ENCODE measurements around the gene SH3BGR. TPM values are rescaled to one million over a fixed set of nuclear protein-coding genes. Genes with fewer than 3 reads are reported as not detected.

The SH3BGR gene
- total and polyA plus RNA-seq, 4 donors = 0.33 to 5.4 (median 2.0) TPM

- Histone ChIP-seq H3K9ac (ENCODE audit: low read depth in 1 of 2, low read length in 2 of 2) (no peak overlapping the region), H3K4me1 (ENCODE audit: control insufficient read depth in 4 of 4, insufficient read depth in 4 of 4, low read length in 3 of 4) (no peaks in the 10 kb centered on the region), H3K4me3 (ENCODE audit: low read depth in 1 of 3, low read length in 3 of 3) (no peak overlapping the region), H3K27me3 (ENCODE audit: control insufficient read depth in 4 of 4, insufficient read depth in 4 of 4, low read length in 3 of 4) (no peaks in the 10 kb centered on the region), H3K36me3 (ENCODE audit: control insufficient read depth in 4 of 4, insufficient read depth in 3 of 4, low read depth in 1 of 4, low read length in 3 of 4) (peaks cover 0 to 1% (median 0%) of the 10 kb centered on the region in 4 donors), H3K9me3 (ENCODE audit: control insufficient read depth in 4 of 4, low read length in 3 of 4) (no peaks in the 10 kb centered on the region), H3K27ac (ENCODE audit: low read depth in 1 of 2, low read length in 2 of 2) (no peak overlapping the region)
- no peak for DNase-seq (ENCODE audit: low spot score)
- TF ChIP-seq EGR1 (IDR thresholded peaks at IDR 0.05; ENCODE audit: low read depth in 2 of 2) (no peak), FOXA2 (IDR thresholded peaks at IDR 0.05) (no peak), GABPA (IDR thresholded peaks at IDR 0.05 in 1 of 2, conservative IDR thresholded peaks at IDR 0.05 in 1 of 2) (no peak), TAF1 (conservative IDR thresholded peaks at IDR 0.05) (no peak), NR2F2 (IDR thresholded peaks at IDR 0.05) (no peak), HNF4A (conservative IDR thresholded peaks at IDR 0.05) (no peak), RXRA (IDR thresholded peaks at IDR 0.05) (no peak), RAD21 (IDR thresholded peaks at IDR 0.05) (no peak), SP1 (IDR thresholded peaks at IDR 0.05) (no peak), YY1 (IDR thresholded peaks at IDR 0.05) (no peak), JUND (IDR thresholded peaks at IDR 0.05) (no peak)
- 82% methylated on average over 5 of the region's 5 CpGs for WGBS
Observed at GRCh38 chr21:39422527-39423241, 29.1 kb upstream of the SH3BGR start.

DNA sequence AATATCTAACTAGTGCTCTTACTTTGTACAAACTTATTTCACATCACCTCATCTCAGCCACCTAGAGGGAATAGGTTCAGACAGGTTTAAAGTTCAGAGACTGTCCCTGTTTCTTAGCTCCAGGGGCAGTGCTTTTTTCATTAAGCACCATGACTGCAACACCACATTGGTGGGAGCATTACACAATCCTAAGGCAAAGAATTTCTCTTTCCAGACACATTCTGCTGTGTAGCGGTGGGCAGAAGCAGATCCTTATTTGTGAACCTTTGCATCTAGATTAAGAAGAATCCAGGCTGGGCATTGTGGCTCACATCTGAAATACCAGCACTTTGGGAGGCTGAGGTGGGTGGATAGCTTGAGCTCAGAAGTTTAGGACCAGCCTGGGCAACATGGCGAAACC, 22.3 kb upstream of the SH3BGR start:
- Histone ChIP-seq H3K4me1 (ENCODE audit: control insufficient read depth in 4 of 4, insufficient read depth in 4 of 4, low read length in 3 of 4) (no peaks in the 10 kb centered on the region), H3K4me3 (ENCODE audit: low read depth in 1 of 3, low read length in 3 of 3) (no peak overlapping the region), H3K9me3 (ENCODE audit: control insufficient read depth in 4 of 4, low read length in 3 of 4) (no peaks in the 10 kb centered on the region), H3K27ac (ENCODE audit: low read depth in 1 of 2, low read length in 2 of 2) (no peak overlapping the region), H3K36me3 (ENCODE audit: control insufficient read depth in 4 of 4, insufficient read depth in 3 of 4, low read depth in 1 of 4, low read length in 3 of 4) (peaks cover 0 to 1% (median 0%) of the 10 kb centered on the region in 4 donors), H3K9ac (ENCODE audit: low read depth in 1 of 2, low read length in 2 of 2) (no peak overlapping the region), H3K27me3 (ENCODE audit: control insufficient read depth in 4 of 4, insufficient read depth in 4 of 4, low read length in 3 of 4) (no peaks in the 10 kb centered on the region)
- DNase-seq (ENCODE audit: low spot score) = no peak
- TF ChIP-seq EGR1 (IDR thresholded peaks at IDR 0.05; ENCODE audit: low read depth in 2 of 2) = no peak
- no peak for TF ChIP-seq RXRA (IDR thresholded peaks at IDR 0.05)
- TF ChIP-seq, protein P1, sequence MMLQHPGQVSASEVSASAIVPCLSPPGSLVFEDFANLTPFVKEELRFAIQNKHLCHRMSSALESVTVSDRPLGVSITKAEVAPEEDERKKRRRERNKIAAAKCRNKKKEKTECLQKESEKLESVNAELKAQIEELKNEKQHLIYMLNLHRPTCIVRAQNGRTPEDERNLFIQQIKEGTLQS (IDR thresholded peaks at IDR 0.05) = no peak
- TF ChIP-seq RAD21 (IDR thresholded peaks at IDR 0.05) = no peak
- TF ChIP-seq, protein P2, sequence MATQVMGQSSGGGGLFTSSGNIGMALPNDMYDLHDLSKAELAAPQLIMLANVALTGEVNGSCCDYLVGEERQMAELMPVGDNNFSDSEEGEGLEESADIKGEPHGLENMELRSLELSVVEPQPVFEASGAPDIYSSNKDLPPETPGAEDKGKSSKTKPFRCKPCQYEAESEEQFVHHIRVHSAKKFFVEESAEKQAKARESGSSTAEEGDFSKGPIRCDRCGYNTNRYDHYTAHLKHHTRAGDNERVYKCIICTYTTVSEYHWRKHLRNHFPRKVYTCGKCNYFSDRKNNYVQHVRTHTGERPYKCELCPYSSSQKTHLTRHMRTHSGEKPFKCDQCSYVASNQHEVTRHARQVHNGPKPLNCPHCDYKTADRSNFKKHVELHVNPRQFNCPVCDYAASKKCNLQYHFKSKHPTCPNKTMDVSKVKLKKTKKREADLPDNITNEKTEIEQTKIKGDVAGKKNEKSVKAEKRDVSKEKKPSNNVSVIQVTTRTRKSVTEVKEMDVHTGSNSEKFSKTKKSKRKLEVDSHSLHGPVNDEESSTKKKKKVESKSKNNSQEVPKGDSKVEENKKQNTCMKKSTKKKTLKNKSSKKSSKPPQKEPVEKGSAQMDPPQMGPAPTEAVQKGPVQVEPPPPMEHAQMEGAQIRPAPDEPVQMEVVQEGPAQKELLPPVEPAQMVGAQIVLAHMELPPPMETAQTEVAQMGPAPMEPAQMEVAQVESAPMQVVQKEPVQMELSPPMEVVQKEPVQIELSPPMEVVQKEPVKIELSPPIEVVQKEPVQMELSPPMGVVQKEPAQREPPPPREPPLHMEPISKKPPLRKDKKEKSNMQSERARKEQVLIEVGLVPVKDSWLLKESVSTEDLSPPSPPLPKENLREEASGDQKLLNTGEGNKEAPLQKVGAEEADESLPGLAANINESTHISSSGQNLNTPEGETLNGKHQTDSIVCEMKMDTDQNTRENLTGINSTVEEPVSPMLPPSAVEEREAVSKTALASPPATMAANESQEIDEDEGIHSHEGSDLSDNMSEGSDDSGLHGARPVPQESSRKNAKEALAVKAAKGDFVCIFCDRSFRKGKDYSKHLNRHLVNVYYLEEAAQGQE (IDR thresholded peaks at IDR 0.05) = no peak
- no peak for TF ChIP-seq NR2F2 (IDR thresholded peaks at IDR 0.05)
- TF ChIP-seq HNF4A (conservative IDR thresholded peaks at IDR 0.05) = no peak
- no peak for TF ChIP-seq TAF1 (conservative IDR thresholded peaks at IDR 0.05)
- no peak for TF ChIP-seq JUND (IDR thresholded peaks at IDR 0.05)
- TF ChIP-seq, protein P3, sequence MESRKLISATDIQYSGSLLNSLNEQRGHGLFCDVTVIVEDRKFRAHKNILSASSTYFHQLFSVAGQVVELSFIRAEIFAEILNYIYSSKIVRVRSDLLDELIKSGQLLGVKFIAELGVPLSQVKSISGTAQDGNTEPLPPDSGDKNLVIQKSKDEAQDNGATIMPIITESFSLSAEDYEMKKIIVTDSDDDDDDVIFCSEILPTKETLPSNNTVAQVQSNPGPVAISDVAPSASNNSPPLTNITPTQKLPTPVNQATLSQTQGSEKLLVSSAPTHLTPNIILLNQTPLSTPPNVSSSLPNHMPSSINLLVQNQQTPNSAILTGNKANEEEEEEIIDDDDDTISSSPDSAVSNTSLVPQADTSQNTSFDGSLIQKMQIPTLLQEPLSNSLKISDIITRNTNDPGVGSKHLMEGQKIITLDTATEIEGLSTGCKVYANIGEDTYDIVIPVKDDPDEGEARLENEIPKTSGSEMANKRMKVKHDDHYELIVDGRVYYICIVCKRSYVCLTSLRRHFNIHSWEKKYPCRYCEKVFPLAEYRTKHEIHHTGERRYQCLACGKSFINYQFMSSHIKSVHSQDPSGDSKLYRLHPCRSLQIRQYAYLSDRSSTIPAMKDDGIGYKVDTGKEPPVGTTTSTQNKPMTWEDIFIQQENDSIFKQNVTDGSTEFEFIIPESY (IDR thresholded peaks at IDR 0.05) = no peak
- TF ChIP-seq SP1 (IDR thresholded peaks at IDR 0.05) = no peak
- no peak for TF ChIP-seq FOXA2 (IDR thresholded peaks at IDR 0.05)
- TF ChIP-seq, protein P4, sequence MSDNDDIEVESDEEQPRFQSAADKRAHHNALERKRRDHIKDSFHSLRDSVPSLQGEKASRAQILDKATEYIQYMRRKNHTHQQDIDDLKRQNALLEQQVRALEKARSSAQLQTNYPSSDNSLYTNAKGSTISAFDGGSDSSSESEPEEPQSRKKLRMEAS (IDR thresholded peaks at IDR 0.05) = no peak
- no peak for TF ChIP-seq HNF4G (IDR thresholded peaks at IDR 0.05)
- no peak for TF ChIP-seq YY1 (IDR thresholded peaks at IDR 0.05)
- TF ChIP-seq, protein P5, sequence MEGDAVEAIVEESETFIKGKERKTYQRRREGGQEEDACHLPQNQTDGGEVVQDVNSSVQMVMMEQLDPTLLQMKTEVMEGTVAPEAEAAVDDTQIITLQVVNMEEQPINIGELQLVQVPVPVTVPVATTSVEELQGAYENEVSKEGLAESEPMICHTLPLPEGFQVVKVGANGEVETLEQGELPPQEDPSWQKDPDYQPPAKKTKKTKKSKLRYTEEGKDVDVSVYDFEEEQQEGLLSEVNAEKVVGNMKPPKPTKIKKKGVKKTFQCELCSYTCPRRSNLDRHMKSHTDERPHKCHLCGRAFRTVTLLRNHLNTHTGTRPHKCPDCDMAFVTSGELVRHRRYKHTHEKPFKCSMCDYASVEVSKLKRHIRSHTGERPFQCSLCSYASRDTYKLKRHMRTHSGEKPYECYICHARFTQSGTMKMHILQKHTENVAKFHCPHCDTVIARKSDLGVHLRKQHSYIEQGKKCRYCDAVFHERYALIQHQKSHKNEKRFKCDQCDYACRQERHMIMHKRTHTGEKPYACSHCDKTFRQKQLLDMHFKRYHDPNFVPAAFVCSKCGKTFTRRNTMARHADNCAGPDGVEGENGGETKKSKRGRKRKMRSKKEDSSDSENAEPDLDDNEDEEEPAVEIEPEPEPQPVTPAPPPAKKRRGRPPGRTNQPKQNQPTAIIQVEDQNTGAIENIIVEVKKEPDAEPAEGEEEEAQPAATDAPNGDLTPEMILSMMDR (IDR thresholded peaks at IDR 0.05; ENCODE audit: low read depth, low read length, missing input control) = no peak
- 70% methylated on average over 2 of the region's 2 CpGs for WGBS

Measured in liver (tissue), 9 donors.